B cell (primary cell): ENCODE results near the gene NYAP1.

Experiments used
- CTCF ChIP-seq: fragments of 200-600 bp; IDR thresholded peaks from one replicate; pipeline ENCODE4 v1.8.0; 2022; ENCODE audit warnings: antibody characterized with exemption, mild to moderate bottlenecking
- EZH2 ChIP-seq: IDR thresholded peaks from 2 replicates; pipeline ENCODE4 v1.6.1; 2012; ENCODE audit warnings: borderline replicate concordance, low read depth, mild to moderate bottlenecking, moderate library complexity, low read length; ENCODE audit not compliant: insufficient read depth, poor library complexity, severe bottlenecking

- TF ChIP-seq CTCF = no peak
- no peak for TF ChIP-seq EZH2
Measured at GRCh38 chr7:100493476-100494264, 9.9 kb downstream of the NYAP1 start.
